HG02970 (cell line): ENCODE results near the gene CALM1.
"Not testable (repeated sequence)": the region's sequence is repeated elsewhere in the genome, so short reads cannot be mapped to it uniquely, and the experiment has no call there.

Experiments used
- ATAC-seq: cut with Tn5 transposase; IDR thresholded peaks from one replicate; pipeline ENCODE4 v1.9.1; 2021; ENCODE audit warnings: mild to moderate bottlenecking, moderate library complexity, moderate number of reproducible peaks; ENCODE audit not compliant: unreplicated experiment, low FRiP score

Gene CALM1

GRCh38 chr14:90383126-90383730 is 13.6 kb upstream of the CALM1 start:
- ATAC-seq: peak; percentile 94

GRCh38 chr14:90383731-90384542 is 12.9 kb upstream of the CALM1 start:
- ATAC-seq: no peak

DNA sequence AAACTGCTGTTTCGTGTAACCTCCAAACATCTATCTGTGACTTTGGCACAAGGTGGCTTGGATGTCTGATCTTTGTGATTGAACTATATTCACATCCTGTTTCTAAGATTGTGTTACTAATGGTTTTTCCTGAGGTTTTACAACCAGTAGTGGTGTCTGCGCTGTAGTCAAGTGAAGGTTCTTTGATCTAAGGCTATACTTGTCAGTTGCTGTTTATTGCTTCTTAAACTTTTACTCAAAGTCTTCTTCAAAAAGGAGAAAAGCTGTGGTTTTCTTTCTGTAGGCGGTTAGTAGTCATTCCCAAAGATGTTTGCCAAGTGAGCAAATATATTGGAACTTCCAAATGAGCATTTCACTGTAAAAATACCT is 12.3 kb upstream of the CALM1 start:
- ATAC-seq: no peak

GRCh38 chr14:90386321-90386720 is 10.5 kb upstream of the CALM1 start:
- no peak for ATAC-seq

GRCh38 chr14:90387206-90387760 is 9.5 kb upstream of the CALM1 start:
- no peak for ATAC-seq

DNA sequence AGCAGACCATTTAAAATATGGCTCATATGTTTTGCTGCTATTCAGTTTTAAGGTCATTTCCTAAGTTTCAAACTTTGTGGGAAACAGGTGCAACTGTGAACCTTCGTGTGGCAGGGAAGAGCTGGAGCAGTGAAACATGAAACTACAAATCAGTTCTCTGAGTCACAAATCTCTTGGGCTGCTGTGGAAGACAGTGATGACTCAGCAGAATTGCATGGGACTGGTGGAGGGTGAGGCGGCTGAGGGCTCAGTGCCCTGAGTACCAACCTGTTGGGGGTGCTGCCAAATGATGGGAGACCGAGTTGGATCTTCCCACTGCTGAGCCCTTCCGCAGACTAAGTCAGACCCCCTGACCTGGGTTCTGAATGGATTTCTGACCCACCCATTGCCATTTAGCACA is 8.4 kb upstream of the CALM1 start:
- no peak for ATAC-seq

GRCh38 chr14:90388982-90389381 is 7.8 kb upstream of the CALM1 start:
- ATAC-seq: no peak

GRCh38 chr14:90393966-90394365 is 2.9 kb upstream of the CALM1 start:
- ATAC-seq: no peak

GRCh38 chr14:90394782-90395181 is 2.0 kb upstream of the CALM1 start:
- not testable (repeated sequence) for ATAC-seq

- peak; percentile 19 for ATAC-seq
These were observed 841 bp downstream of the CALM1 start for GRCh38 chr14:90397425-90398314.

DNA sequence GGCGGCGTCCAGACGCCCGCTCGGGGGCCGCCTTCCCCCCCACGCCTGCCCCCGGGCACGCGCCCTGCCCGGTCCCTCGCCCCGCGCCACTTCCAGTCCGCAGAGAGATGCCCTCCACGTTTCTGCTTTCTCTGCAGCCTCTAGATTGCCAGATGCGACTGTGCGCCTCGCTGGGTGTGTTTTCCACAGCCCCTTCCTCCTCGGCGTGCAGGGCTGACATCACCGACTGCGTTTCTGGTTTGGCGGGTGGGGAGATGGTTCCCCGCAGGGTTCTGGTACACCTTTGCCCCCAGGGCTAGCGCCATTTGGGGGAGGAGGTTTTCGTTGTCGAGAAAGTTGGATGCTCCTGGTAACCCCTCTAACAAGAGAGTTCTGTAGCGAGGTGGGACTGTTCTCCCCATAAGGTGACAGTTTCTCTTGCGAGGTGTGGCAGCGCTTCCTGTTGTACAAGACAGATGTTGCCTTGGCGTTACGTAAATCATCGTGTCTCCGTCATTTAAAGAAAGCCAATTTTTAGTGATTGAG is 1.5 kb downstream of the CALM1 start:
- ATAC-seq: peak; percentile 15

DNA sequence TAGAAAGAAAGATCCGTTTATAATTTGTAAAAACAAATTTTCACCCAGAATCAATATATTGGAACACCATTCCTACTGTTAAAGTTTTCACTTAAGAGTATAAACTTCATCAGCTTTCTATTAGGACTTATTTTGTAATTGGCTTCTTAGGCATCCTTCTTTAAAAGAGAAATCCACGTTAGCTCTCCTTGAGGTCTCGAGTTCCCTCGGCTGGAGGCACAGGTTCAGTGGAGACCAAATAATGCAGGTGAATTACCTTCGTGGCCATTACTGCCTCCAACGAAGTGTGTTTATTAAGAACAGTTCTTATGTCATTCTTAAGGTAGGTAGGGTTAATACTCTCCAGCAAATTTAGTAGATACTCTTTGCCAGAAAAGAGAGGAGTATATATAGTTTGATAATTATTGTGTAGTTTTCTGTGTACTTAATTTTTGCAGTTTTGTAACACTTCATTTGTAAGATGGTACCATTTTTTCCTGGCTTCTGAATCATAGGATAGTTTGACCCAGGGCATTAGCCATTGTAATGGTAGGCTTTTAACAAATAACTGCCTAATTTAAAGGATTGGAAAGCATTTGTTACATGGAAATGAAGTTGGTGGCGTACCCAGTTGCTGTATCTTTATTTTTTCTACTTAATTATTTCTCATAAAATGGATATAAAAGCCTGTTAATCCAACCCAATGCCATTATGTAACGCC is 2.2 kb downstream of the CALM1 start:
- no peak for ATAC-seq

- no peak for ATAC-seq
These were observed 3.0 kb downstream of the CALM1 start for GRCh38 chr14:90399541-90400444.

- no peak for ATAC-seq
These were observed 4.2 kb downstream of the CALM1 start for GRCh38 chr14:90400904-90401561.

DNA sequence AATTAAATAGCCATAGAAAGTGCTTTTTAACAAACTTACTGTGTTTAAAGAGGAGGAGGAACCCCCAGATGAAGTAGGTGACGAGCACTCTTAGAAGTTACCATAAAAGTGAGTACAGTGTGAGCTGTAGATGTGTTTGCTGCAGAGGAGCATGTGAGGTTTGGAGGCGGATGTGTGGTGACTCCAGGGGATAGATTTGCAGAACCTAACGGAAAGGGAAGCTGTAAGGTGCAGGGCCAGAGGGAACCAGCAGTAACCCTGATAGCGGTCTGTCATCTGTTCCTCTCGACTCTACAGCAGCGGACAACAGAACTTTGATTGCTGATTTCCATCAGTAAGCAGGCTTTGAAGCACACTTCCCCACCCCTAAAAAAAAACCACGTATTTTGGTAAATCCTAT is 5.2 kb downstream of the CALM1 start:
- no peak for ATAC-seq

- no peak for ATAC-seq
These were observed 6.2 kb downstream of the CALM1 start for GRCh38 chr14:90403065-90403464.

DNA sequence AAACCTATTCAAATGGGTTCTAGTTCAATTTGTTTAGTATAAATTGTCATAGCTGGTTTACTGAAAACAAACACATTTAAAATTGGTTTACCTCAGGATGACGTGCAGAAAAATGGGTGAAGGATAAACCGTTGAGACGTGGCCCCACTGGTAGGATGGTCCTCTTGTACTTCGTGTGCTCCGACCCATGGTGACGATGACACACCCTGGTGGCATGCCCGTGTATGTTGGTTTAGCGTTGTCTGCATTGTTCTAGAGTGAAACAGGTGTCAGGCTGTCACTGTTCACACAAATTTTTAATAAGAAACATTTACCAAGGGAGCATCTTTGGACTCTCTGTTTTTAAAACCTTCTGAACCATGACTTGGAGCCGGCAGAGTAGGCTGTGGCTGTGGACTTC is 8.3 kb downstream of the CALM1 start:
- ATAC-seq: no peak

GRCh38 chr14:90405755-90406154 is 8.9 kb downstream of the CALM1 start:
- ATAC-seq: no peak

GRCh38 chr14:90406384-90406798 is 9.6 kb downstream of the CALM1 start:
- no peak for ATAC-seq
